OCI-LY1 (cell line): ENCODE measurements around the gene CEP131.

Experiments used
- H2AFZ ChIP-seq: fragments of 200-600 bp; sonication (generic), shearing (Covaris generic); 2 replicates; pipeline ENCODE4 v1.6.0; 2014; ENCODE audit warnings: antibody characterized with exemption, mild to moderate bottlenecking, low read length
- H3F3A ChIP-seq: fragments of 200-600 bp; sonication (generic), shearing (Covaris generic); 2 replicates; pipeline ENCODE4 v1.6.0; 2014; ENCODE audit warnings: mild to moderate bottlenecking, antibody characterized with exemption, low read length, moderate library complexity; ENCODE audit not compliant: insufficient read depth
- H3K27ac ChIP-seq: fragments of 200-600 bp; sonication (generic); 2 replicates; pipeline ENCODE4 v1.5.1; 2014; ENCODE audit warnings: low read length, mixed run types, mild to moderate bottlenecking, low read depth; ENCODE audit not compliant: poor library complexity, severe bottlenecking
- H3K27me3 ChIP-seq: fragments of 200-600 bp; sonication (generic); 2 replicates; pipeline ENCODE4 v1.6.0; 2014; ENCODE audit warnings: antibody characterized with exemption, mild to moderate bottlenecking, low read length, moderate library complexity; ENCODE audit not compliant: insufficient read depth
- H3K36me3 ChIP-seq: fragments of 200-600 bp; sonication (generic); 2 replicates; pipeline ENCODE4 v1.6.1; 2014; ENCODE audit warnings: mild to moderate bottlenecking, antibody characterized with exemption, low read length, moderate library complexity, mixed read lengths; ENCODE audit not compliant: insufficient read depth
- H3K4me1 ChIP-seq: fragments of 200-600 bp; sonication (generic); 2 replicates; pipeline ENCODE4 v1.5.1; 2014; ENCODE audit warnings: mild to moderate bottlenecking, low read length, moderate library complexity; ENCODE audit not compliant: insufficient read depth, severe bottlenecking
- H3K4me2 ChIP-seq: fragments of 200-600 bp; sonication (generic), shearing (Covaris generic); 2 replicates; pipeline ENCODE4 v1.6.1; 2014; ENCODE audit warnings: low read length
- H3K4me3 ChIP-seq: fragments of 200-600 bp; sonication (generic); 2 replicates; pipeline ENCODE4 v1.5.1; 2014; ENCODE audit warnings: low read length, low read depth, mild to moderate bottlenecking, mixed read lengths; ENCODE audit not compliant: poor library complexity, severe bottlenecking
- H3K79me2 ChIP-seq: fragments of 200-600 bp; shearing (Covaris generic); 2 replicates; pipeline ENCODE4 v1.6.1; 2016; ENCODE audit warnings: mixed run types, low read length, mixed read lengths; ENCODE audit not compliant: insufficient read depth
- H3K9ac ChIP-seq: fragments of 200-600 bp; sonication (generic), shearing (Covaris generic); 2 replicates; pipeline ENCODE4 v1.6.1; 2014; ENCODE audit warnings: mild to moderate bottlenecking, low read length, mixed read lengths
- H3K9me2 ChIP-seq: fragments of 200-600 bp; sonication (generic), shearing (Covaris generic); 2 replicates; pipeline ENCODE4 v1.6.1; 2014; ENCODE audit warnings: low read depth, mild to moderate bottlenecking, low read length, mixed read lengths
- H3K9me3 ChIP-seq: fragments of 200-600 bp; shearing (Covaris generic); 2 replicates; pipeline ENCODE4 v1.6.1; 2014; ENCODE audit warnings: low read length, mixed read lengths
- H4K20me1 ChIP-seq: fragments of 200-600 bp; sonication (generic), shearing (Covaris generic); 2 replicates; pipeline ENCODE4 v1.6.0; 2016; ENCODE audit warnings: mild to moderate bottlenecking, low read length; ENCODE audit not compliant: insufficient read depth
- EZH2 ChIP-seq: fragments of 200-600 bp; sonication (generic), shearing (Covaris generic); IDR thresholded peaks from 2 replicates; pipeline ENCODE4 v1.8.0; 2017; ENCODE audit warnings: borderline replicate concordance, mixed run types, mild to moderate bottlenecking, antibody characterized with exemption, low read length, moderate library complexity, mixed read lengths
- TF ChIP-seq, protein P1 (sequence below): fragments of 200-600 bp; sonication (generic), shearing (Covaris generic); IDR thresholded peaks from 2 replicates; pipeline ENCODE4 v1.5.1; 2017; ENCODE audit warnings: mild to moderate bottlenecking, antibody characterized with exemption, low read length, moderate library complexity, mixed read lengths

Gene CEP131

DNA sequence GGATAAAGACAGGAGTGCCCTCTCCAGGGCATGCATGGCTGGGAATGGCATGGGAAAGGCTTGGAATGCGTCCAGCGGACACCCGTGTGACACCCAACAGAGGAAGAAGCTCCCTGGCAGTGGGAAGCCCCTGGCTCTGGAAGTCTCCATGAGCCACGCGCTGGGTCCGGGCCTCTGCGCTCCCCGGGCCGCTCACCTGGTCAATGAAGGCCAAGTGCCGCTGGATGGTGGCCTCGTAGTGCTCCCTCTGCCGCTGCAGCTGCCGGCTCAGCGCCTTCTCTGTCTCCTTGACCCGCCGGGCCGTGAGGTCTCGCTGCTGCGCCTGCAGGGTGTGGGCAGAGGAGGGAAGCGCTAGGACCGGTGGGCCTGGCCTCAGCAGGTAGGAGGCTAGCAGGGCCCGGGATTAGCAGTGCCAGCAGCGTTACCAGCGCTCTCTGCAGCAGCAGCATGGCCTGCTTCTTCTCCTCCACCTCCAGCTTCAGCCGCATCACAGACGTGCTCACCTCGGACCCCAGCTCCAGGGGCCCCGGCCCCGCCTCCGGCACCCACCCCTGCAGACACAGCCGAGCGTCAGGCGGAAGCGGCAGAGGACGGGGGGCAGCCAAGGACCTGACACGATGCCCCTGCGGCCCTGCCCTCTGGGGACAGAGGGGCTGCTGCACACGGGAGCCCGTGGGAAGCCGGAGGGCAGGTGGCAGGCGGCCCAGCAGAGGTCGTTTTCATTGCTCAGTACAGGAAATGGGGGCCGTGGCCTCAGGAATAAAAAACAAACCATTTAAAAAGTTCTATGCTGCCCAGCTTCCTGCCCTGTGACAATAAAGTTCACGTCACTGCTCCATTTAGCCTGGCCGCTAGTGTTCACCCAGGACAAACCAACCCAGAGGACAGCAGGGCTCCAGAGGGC is 26.0 kb downstream of the CEP131 start:
- no peak overlapping the region for H2AFZ ChIP-seq
- H3K4me3 ChIP-seq: no peak overlapping the region
- TF ChIP-seq EZH2: no peak
- TF ChIP-seq, protein P1, sequence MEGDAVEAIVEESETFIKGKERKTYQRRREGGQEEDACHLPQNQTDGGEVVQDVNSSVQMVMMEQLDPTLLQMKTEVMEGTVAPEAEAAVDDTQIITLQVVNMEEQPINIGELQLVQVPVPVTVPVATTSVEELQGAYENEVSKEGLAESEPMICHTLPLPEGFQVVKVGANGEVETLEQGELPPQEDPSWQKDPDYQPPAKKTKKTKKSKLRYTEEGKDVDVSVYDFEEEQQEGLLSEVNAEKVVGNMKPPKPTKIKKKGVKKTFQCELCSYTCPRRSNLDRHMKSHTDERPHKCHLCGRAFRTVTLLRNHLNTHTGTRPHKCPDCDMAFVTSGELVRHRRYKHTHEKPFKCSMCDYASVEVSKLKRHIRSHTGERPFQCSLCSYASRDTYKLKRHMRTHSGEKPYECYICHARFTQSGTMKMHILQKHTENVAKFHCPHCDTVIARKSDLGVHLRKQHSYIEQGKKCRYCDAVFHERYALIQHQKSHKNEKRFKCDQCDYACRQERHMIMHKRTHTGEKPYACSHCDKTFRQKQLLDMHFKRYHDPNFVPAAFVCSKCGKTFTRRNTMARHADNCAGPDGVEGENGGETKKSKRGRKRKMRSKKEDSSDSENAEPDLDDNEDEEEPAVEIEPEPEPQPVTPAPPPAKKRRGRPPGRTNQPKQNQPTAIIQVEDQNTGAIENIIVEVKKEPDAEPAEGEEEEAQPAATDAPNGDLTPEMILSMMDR: no peak
- no peak overlapping the region for H3K4me2 ChIP-seq
- H3K27ac ChIP-seq: no peak overlapping the region
- no peaks in the 10 kb centered on the region for H3K9me3 ChIP-seq
- H3K79me2 ChIP-seq: no peaks in the 10 kb centered on the region
- no peaks in the 10 kb centered on the region for H3F3A ChIP-seq
- H3K9ac ChIP-seq: no peak overlapping the region
- H3K9me2 ChIP-seq: no peaks in the 10 kb centered on the region
- no peaks in the 10 kb centered on the region for H4K20me1 ChIP-seq
- H3K27me3 ChIP-seq: no peaks in the 10 kb centered on the region
- H3K36me3 ChIP-seq: peaks cover 3% of the 10 kb centered on the region; the same call in 1 of the 2 replicates
- H3K4me1 ChIP-seq: peaks cover 6% of the 10 kb centered on the region

DNA sequence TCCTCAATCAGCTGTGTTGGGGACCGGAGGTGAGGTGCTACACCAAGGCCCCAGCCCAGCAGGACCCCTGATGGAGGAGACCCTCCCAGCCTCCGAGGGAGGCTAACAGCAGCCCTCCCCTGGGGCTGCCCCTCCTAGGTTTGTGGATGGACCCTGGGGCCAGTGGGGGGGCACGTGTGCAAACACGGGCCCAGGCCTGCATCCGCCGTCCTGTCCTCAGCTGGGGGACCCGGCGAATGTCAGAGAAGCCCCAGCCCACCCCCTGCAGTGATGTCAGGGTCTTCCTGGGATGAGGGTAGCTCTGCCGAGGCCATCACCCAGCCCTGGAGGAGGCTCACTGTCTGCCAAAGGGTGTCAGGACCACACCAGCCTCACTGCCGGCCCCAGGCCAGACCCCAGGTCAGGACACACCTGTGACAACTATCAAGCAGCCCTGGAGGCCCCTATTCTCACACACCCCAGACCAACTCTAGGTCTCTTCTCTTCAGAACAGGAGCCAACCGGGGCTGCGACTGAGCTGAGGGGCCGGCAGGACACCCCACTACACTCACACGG is 26.7 kb downstream of the CEP131 start:
- peaks cover under 1% of the 10 kb centered on the region for H3K4me1 ChIP-seq
- H3K4me2 ChIP-seq: no peak overlapping the region
- no peaks in the 10 kb centered on the region for H3K79me2 ChIP-seq

DNA sequence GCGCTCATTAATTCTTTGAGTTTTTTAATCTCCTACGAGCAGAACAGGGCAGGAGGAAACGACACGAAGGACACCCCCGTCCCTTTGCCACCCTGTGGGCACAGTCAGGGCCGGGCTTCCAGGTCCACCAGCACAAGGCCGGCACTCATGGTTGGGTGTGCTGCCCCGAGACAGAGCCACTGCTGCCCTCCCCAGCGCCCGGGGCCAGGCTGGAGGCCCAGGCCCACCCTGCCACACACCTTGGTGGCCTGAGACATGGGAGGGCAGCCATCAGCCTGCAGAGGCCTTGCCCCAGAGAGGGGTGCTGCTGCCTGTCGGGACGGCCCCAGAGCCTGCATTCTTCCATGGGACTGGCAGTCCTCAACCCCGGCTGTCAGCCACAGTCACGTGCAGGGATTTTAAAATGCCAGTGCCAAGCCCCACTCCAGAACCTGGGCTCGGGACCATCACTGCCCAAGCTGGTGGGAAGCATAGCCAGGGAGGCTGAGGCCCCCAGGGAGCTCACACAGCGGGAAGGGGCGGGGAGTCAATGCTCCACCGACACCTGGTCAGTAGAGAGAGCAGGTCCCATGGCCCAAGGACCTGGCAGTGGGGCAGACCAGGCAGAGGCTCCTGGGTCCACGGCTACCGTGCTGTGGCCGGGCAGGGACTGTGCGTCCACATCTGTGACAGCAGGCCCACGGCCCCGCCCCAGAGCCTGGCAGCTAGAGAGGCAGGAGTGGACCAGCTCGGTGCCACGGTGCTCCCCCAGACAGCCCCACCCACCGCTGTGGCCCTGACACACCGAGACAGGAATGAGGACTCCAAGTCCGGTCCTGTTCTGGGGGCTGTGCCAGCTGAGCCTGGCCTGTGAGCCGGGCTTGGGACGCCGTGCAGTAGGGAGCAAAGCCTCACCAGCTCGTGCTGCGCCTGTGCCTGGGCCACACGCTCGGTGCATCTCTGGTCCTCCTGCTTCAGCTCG is 27.5 kb downstream of the CEP131 start:
- Histone ChIP-seq H3K4me2 (no peak overlapping the region), H2AFZ (no peak overlapping the region), H3K4me3 (no peak overlapping the region), H3K9ac (no peak overlapping the region), H3K9me3 (no peaks in the 10 kb centered on the region), H3K4me1 (no peaks in the 10 kb centered on the region), H3K9me2 (no peaks in the 10 kb centered on the region), H3K27ac (no peak overlapping the region), H3K27me3 (no peaks in the 10 kb centered on the region), H3F3A (no peaks in the 10 kb centered on the region), H3K36me3 (no peaks in the 10 kb centered on the region), H4K20me1 (no peaks in the 10 kb centered on the region), H3K79me2 (no peaks in the 10 kb centered on the region)
- TF ChIP-seq, protein P1: no peak
- no peak for TF ChIP-seq EZH2

More for the DNA sequence above, 26.7 kb downstream of the CEP131 start:
- H3K9me3 ChIP-seq: no peaks in the 10 kb centered on the region
- no peak overlapping the region for H3K9ac ChIP-seq
- H3K27me3 ChIP-seq: no peaks in the 10 kb centered on the region
- no peaks in the 10 kb centered on the region for H4K20me1 ChIP-seq
- TF ChIP-seq, protein P1: no peak
- TF ChIP-seq EZH2: no peak
- H3K4me3 ChIP-seq: no peak overlapping the region
- H3K27ac ChIP-seq: no peak overlapping the region
- H2AFZ ChIP-seq: no peak overlapping the region
- H3K9me2 ChIP-seq: no peaks in the 10 kb centered on the region
- no peaks in the 10 kb centered on the region for H3F3A ChIP-seq
- no peaks in the 10 kb centered on the region for H3K36me3 ChIP-seq
